CD4-positive, alpha-beta T cell treated with Interleukin-17A for 1 hour (primary cell): ENCODE data around the gene LGI2.
"Not testable (repeated sequence)": the region's sequence is repeated elsewhere in the genome, so short reads cannot be mapped to it uniquely, and the experiment has no call there.

Source experiments
- DNase-seq: peaks from one replicate; pipeline ENCODE4 v3.0.0-alpha.2; 2020

LGI2 gene

GRCh38 chr4:25030277-25031076, at the start of gene LGI2:
Gene LGI2 (minus strand): TSS chr4:25030946. CDS start chr4:25030693, 253 bp downstream.
- no peak for DNase-seq

DNA sequence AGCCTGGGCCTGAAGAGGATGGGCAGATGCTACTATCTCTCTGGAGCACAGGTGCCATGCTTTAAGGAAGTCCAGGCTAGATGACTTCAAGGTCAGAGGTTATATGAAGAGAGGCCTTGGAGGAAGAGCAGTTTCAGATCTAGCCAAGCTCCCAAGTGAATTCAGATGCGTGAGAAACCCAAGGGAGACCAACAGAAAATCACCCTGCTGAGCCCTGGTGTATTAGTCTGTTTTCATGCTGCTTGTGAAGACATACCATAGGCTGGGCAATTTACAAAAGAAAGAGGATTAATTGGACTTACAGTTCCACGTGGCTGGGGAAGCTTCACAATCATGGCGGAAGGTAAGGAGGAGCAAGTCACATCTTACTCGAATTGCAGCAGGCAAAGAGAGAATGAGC, 47.8 kb upstream of the LGI2 start:
- DNase-seq: no peak

DNA sequence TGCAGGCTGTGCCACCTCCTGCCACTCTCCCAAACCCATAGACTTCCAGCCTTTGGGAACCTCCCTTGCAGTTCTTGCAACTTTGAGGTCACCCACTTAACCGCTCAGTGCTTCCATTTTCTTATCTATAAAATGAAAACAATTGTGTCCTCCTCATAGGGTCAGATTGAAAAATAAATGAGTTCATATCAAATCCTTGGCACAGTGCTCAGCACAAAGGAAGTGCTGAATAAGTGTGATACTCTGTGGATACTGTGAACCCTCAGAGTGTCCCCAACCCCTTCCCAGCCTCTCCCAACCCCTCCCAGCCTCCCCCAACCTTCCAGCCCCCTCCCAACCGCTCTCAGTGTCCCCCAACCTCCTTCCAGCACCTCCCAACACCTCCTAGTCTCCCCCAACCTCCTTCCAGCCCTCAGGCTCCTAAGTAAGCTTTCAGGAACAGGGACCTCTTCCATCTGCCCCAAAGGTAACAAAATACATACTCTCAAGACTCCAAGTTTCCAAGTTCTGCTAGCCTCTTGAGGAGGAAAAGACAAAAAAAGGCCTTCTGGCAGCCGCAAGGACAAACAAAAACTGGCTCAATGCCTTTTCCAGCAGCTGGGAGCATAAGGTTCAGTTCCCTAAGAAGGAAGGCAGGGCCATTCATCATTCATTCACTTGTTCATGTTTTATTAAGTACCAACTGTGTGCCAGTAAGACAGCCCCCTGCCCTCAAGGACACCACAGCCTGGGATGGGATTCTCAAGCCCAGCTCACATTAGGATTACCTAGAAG, 46.1 kb upstream of the LGI2 start:
- no peak for DNase-seq

DNA sequence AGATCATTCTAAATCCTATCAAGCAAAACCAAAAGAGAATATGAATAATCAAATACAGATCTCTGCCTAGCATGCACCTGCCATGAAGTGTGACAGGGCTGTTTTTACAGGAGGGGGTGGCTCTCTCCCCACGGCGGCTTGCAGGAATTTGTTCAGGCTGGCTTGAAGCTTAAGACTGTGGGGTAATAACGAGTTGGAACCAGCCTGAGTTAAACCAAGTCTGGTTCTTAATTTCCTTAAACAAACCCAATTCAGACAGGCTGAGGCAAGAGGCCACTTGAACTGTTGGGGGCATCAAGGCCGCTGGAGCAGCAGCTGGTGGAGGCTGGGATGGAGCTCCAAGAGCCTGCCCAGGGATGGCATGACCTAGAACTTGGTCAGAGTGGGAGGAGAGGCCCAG, 45.1 kb upstream of the LGI2 start:
- no peak for DNase-seq

- DNase-seq: no peak
Measured at GRCh38 chr4:25075129-25075528, 44.4 kb upstream of the LGI2 start.

- no peak for DNase-seq
Measured at GRCh38 chr4:25070545-25070944, 39.8 kb upstream of the LGI2 start.

GRCh38 chr4:25069014-25069413, 38.3 kb upstream of the LGI2 start:
- no peak for DNase-seq

DNA sequence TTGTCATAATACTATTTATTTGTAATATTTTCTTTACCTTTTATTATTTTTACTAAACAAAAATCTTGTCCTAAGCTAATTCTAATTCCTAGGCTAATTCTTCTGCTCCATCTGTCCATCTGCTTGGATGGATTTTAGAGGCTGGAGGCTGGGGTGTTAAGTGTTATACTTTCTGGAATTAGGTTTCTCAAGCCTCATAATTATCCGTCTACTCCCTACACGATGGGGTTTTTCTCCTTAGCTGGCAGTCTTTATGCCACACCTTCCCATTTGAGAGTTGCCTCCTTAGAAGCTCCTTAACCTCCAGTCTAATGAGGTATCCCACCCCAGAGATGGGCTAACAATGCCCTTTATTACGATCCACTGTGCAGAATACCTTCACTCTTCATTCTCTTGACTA, 37.6 kb upstream of the LGI2 start:
- no peak for DNase-seq

DNA sequence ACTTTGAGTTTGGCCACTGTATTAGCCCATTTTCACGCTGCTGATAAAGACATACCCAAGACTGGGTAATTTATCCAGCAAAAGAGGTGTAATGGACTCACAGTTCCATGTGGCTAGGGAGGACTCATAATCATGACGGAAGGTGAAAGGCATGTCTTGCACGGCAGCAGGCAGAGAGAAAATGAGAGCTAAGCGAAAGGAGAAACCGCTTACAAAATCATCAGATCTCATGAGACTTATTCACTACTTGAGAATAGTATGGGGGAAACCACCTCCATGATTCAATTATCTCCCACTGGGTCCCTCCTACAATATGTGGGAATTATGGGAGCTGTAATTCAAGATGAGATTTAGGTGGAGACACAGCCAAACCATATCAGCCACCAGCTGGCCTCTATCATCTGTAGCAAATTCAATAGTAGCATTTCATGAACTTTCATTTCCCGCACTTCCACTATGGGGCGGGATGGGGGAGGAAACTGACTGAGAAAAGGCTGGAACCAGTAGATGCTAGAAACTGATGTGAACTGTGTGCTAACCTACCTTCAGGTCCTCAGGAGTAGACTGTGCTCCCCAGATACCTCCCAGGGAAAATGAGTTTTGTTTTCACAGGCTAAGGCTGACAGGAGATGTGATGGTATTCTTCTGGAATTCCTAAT, 35.3 kb upstream of the LGI2 start:
- no peak for DNase-seq

DNA sequence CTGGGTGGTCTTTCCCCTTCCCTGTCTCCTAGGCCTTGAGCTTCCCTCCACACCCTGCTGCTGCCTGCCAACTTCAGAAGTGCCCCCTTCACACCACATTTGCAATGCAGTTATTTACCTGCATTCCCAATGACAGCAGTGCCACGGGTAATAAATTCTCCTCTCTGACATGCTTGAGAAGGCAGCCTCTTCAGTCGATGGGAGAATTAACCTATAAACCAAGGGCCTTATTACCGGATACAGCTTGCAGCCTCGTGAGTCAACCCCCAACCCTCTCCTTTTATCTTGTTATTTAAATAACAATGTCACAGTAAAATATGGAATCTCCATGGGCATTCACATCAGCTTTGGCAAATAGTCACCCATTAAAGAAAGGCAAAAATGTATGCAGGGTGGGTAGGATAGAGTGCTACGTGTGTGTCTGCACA, 34.7 kb upstream of the LGI2 start:
- DNase-seq: no peak

DNA sequence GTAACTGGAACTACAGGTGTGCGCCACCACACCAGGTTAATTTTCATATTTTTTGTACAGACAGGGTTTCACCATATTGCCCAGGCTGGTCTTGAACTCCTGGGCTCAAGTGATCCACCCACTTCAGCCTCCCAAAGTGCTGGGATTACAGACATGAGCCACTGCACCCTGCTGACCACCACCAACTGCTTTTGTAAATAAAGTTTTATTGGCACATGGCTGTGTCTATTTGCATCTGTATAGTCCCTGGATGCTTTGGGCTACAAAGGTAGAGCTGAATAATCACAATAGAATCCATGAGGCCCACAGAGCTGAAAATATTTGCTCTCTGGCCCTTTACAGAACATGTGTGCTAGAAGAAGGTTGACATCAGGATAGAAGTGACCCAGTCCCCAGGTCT, 33.7 kb upstream of the LGI2 start:
- not testable (repeated sequence) for DNase-seq

DNA sequence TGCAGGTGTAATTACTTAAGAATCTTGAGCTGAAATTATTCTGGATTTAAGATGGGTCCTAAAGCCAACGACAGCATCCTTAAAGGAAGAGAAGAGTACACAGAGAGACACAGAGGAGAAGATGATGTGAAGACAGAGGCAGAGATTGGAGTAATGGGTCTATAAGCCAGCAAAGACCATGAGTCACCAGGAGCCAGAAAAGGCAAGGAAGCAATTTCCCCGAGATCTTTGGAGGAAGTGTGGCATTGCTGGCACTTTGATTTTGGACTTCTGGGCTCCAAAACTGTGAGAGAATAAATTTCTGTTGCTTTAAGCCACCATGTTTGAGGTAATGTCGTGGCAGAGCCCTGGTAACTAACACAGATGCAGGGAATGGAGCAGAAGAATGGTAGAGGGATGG, 32.4 kb upstream of the LGI2 start:
- DNase-seq: no peak

GRCh38 chr4:25062098-25062497, 31.4 kb upstream of the LGI2 start:
- DNase-seq: no peak

DNA sequence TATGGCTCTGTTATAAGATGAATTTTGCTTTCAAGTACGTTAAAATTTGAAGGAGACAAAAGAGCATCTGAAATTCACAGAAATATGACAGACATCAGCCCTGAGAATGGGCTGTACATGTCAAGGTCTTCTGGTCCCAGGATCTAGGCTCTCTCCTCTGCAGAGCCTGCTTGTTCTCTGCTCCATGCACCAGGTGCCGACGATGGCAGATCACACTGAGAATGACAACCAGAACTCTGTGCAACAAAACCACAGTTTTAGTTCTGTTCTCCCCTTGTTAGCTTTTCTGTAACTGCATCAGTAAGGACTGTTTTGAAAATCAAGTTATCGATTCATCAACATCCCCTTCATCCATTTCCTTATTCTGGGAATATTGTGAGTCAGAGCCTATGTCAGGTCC, 30.9 kb upstream of the LGI2 start:
- DNase-seq: no peak

- no peak for DNase-seq
Measured at GRCh38 chr4:25060963-25061340, 30.2 kb upstream of the LGI2 start.

- DNase-seq: no peak
Measured at GRCh38 chr4:25060241-25060962, 29.7 kb upstream of the LGI2 start.

DNA sequence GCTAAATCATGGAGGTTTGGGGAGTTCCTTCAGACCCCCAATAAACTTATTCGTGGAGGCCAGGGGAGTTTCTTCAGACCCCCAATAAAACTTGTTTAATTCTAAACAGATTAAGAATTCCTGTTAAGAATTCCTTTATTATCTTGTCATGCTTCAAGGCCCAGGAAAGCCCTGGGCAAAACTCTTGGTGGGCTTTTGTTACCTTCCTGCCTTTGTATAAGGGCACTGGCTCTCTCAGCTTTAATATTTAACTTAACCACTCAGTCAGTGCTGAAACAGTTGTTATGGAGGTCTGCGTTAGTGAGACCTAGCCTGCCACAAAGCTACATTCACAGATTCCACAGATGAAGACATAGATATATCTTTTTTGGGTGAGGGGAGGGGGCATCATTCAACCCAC, 29.0 kb upstream of the LGI2 start:
- DNase-seq: no peak

DNA sequence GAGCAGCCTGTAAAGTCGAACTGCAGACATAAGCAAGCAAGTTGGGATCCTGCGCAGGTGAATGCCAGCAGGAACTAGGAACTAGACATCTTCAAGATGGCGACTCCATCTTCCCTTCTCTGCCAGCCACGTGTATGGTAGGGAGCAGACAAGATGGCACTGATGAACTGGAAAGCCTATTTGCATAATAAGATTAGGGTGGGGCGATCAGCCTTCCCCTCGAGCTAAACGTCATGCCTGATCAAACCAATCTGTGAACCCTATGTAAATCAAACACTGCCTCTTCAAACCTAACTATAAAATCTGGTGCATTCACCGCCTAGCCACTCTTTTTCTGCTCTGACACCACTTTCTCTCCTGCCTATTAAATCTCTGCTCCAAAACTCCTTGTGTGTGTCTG, 28.1 kb upstream of the LGI2 start:
- DNase-seq: no peak

GRCh38 chr4:25057299-25057698, 26.6 kb upstream of the LGI2 start:
- DNase-seq: no peak

DNA sequence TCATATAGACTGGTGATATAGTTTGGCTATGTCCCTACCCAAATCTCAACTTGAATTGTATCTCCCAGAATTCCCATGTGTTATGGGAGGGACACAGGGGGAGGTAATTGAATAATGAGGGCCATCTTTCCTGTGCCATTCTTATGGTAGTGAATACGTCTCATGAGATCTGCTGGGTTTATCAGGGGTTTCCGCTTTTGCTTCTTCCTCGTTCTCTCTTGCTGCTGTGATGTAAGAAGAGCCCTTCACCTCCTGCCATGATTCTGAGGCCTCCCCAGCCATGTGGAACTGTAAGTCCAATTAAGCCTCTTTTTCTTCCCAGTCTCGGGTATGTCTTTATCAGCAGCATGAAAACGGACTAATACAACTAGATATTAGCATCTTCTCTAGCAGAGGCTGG, 21.3 kb upstream of the LGI2 start:
- not testable (repeated sequence) for DNase-seq

GRCh38 chr4:25051534-25051933, 20.8 kb upstream of the LGI2 start:
- DNase-seq: no peak

DNA sequence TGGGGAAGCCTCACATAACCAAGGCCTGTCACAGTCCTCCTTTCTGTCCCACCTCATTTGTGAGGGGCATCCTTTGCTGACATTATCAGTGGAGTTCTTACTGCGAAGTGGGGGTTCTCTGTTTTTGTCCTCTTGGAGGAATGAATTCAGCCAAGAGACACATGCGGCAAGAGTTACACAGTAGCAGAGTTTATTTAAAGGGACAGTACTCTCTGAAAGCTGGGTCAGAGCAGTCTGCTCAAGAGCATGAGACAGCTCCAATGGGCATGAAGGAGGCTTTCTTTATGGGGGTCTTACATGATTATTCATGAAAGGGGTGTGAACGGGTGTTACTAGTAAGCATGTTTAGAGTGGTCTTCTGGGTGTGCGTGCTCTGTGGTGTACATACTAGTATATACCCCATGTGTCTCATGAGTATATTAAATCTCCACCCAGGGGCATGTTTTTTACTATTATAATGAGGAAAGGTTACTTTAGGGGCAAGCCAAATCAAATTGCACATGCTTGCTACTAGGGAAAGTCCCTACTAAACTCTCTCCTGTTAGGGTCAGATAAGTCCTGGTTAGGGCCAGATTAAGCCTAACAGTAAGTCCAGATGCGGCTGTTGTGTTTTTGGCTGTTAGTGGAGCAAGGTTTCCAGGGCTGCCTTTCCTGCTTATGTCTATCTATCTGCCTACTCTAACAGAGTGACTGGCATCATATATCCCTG, 19.8 kb upstream of the LGI2 start:
- no peak for DNase-seq

GRCh38 chr4:25043548-25043947, 12.8 kb upstream of the LGI2 start:
- DNase-seq: no peak
